Testis (tissue), 3 donors: ENCODE measurements around the gene USF2. TPM values are rescaled to one million over a fixed set of nuclear protein-coding genes. Genes with fewer than 3 reads are reported as not detected.

Source experiments
- DNase-seq: peaks from one replicate; pipeline ENCODE4 v3.0.0-alpha.2; 2019
- H3K27ac ChIP-seq, 2 donors: fragments of 200-600 bp; sonication (generic); one replicate each; pipeline ENCODE4 v1.5.1; 2019
- H3K27me3 ChIP-seq: fragments of 200-600 bp; sonication (generic); one replicate; pipeline ENCODE4 v1.5.1; 2019
- H3K36me3 ChIP-seq: fragments of 200-600 bp; sonication (generic); one replicate; pipeline ENCODE4 v1.5.1; 2017; ENCODE audit warnings: low read depth; ENCODE audit errors: missing control alignments
- H3K4me1 ChIP-seq: fragments of 200-600 bp; sonication (generic); one replicate; pipeline ENCODE4 v1.5.1; 2019
- H3K4me3 ChIP-seq, 2 donors: fragments of 200-600 bp; sonication (generic); one replicate each; pipeline ENCODE4 v1.5.1; 2017 to 2019
- H3K9me3 ChIP-seq: fragments of 200-600 bp; sonication (generic); one replicate; pipeline ENCODE4 v1.5.1; 2017
- POLR2A ChIP-seq: fragments of 450-650 bp; IDR thresholded peaks from one replicate; pipeline ENCODE4 v1.6.1; 2017; ENCODE audit warnings: antibody characterized with exemption, mild to moderate bottlenecking, moderate library complexity
- WGBS, 2 donors: methylation state at CpG; one replicate each; pipeline ENCODE4 v1.1.5; 2018; 5-methylcytosine and 5-hydroxymethylcytosine counted together
- intact Hi-C: fragments of 100-400 bp; cut with DNase I; formaldehyde crosslinking; loops from one replicate; pipeline ENCODE4 v1.15.1; 2023; ENCODE audit warnings: low total_unique reads
- polyA plus RNA-seq: library from polyadenylated mRNA; stranded (reverse); fragments of 350-450 nt; fragmentation: Illumina TruSeq; extraction: RNeasy Lipid Tissue Mini Kit (QIAGEN cat#74804); gene quantifications from one replicate; pipeline ENCODE4 v1.2.3, GENCODE V29; 2014; ENCODE audit warnings: low read depth, low replicate concordance; ENCODE audit not compliant: insufficient read depth
- total RNA-seq, 2 donors: library from RNA; depleted of rRNA; stranded (reverse); fragments of >200 nt; gene quantifications; one replicate each; pipeline ENCODE4 v1.2.3, GENCODE V29; 2016
- TF ChIP-seq, protein P1 (sequence below), 3 experiments: fragments of 450-650 bp in 2 of 3; fragments of 200-600 bp in 1 of 3; sonication (generic) in 1 of 3; IDR thresholded peaks; one replicate each; pipeline ENCODE4 v1.5.1; 2016 to 2019; ENCODE audit warnings: antibody characterized with exemption in 3 of 3, mild to moderate bottlenecking in 2 of 3, moderate library complexity in 1 of 3

The USF2 gene
- total and polyA plus RNA-seq, 3 donors from 2014 or later = 83.1 to 123 (median 105) TPM

DNA sequence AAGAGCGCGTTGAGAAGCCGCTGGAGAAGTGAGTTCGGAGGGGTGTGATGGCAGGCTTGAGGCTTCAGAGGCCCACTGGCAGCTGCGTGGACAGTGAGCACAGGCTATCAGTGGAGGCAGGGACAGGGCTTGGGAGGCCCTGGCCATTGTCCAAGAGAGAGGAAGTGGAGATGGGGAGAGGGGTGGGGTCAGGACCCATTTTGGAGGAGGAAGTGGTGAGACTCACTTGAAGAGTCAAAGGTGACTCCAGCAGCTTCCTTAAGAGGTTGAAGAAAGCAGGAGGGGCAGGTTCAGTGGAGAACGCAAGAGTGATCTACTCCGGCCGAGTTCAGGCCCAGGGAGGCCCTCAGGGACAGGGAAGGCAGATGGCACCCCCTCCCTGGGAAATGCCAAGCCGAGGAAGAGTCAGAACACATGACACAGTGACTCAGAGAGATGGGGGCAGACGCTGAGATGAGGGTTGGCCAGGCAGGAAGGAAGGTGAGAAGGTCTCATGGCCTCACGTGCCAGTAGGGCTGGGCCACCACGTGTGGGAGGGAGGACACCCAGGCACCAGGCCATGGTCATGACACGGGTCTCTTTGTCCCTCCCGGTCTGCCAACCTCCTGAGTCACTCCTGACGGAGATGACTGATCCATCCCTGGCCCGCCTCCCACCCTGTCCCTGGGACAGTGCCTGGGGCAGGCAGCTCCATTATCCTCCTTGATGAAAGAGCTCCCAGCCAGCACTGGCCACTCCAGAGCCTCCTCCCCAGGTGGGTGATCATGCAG, 50.1 kb downstream of the USF2 start:
- Histone ChIP-seq H3K9me3 (no peaks in the 10 kb centered on the region), H3K4me3 (no peak overlapping the region), H3K36me3 (no peaks in the 10 kb centered on the region), H3K27ac (no peak overlapping the region), H3K27me3 (no peaks in the 10 kb centered on the region), H3K4me1 (peaks cover 4% of the 10 kb centered on the region)
- no peak for TF ChIP-seq POLR2A
- TF ChIP-seq, protein P1, sequence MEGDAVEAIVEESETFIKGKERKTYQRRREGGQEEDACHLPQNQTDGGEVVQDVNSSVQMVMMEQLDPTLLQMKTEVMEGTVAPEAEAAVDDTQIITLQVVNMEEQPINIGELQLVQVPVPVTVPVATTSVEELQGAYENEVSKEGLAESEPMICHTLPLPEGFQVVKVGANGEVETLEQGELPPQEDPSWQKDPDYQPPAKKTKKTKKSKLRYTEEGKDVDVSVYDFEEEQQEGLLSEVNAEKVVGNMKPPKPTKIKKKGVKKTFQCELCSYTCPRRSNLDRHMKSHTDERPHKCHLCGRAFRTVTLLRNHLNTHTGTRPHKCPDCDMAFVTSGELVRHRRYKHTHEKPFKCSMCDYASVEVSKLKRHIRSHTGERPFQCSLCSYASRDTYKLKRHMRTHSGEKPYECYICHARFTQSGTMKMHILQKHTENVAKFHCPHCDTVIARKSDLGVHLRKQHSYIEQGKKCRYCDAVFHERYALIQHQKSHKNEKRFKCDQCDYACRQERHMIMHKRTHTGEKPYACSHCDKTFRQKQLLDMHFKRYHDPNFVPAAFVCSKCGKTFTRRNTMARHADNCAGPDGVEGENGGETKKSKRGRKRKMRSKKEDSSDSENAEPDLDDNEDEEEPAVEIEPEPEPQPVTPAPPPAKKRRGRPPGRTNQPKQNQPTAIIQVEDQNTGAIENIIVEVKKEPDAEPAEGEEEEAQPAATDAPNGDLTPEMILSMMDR (IDR thresholded peaks at IDR 0.05) = no peak
- 50 to 58% methylated on average over 13 to 16 of the region's 16 CpGs for WGBS, 2 donors
- peak; percentile 83 for DNase-seq
- intact Hi-C loops = no loop called here

DNA sequence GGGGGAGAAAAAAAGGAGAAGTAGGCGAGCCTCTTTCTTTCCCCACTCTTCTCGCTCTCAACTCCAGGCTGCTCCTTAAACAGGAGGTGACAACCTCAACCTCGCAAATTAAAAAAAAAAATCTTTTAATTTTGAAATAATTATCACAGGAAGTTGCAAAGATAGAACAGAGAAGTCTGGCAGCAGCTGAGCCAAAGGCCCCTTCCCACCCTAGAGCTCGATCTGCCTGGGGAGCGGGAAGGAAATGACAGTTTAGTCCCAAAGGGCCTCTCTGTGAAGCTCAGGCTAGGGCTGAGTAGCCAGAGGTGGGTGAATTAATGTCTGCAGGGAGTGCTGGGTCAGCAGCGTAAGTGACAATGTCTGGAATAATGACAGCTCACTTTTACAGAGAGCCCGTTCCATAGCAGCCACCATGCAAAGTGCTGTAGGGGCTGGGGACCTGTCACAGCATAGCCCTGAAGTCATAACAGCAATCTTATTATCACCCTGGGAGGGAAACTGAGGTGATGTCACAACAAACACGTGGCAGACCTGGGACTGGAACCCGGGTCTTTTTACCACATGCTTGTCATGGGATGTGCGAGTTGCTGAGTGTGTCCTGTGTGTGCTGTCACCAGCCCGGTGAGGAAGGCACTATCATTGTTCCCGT, 51.4 kb downstream of the USF2 start:
- no peak for DNase-seq
- Histone ChIP-seq H3K36me3 (no peaks in the 10 kb centered on the region), H3K27ac (no peak overlapping the region), H3K4me1 (peaks cover 4% of the 10 kb centered on the region), H3K4me3 (no peak overlapping the region), H3K27me3 (no peaks in the 10 kb centered on the region), H3K9me3 (no peaks in the 10 kb centered on the region)
- WGBS, 2 donors = 83 to 86% methylated on average over 12 of the region's 12 CpGs
- intact Hi-C loops = no loop called here
- TF ChIP-seq POLR2A = no peak
- TF ChIP-seq, protein P1 (IDR thresholded peaks at IDR 0.05) = no peak

DNA sequence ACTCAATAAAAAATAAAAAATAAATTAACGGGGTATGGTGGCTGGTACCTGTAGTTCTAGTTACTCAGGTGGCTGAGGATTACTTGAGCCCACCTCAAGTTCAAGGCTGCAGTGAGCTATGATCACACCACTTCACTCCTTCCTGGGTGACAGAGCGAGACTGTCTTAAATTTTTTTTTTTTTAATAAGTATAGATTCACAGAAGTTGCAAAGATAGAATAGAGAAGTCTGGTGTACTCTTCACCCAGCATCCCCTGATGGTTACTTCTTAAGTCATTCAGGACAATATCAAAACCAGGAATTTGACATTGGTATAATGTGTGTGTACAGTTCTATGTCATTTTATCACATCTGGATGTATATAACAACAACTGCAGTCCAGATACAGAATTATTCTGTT, 52.5 kb downstream of the USF2 start:
- WGBS, 2 donors = 89 to 93% methylated on average over 2 of the region's 2 CpGs

DNA sequence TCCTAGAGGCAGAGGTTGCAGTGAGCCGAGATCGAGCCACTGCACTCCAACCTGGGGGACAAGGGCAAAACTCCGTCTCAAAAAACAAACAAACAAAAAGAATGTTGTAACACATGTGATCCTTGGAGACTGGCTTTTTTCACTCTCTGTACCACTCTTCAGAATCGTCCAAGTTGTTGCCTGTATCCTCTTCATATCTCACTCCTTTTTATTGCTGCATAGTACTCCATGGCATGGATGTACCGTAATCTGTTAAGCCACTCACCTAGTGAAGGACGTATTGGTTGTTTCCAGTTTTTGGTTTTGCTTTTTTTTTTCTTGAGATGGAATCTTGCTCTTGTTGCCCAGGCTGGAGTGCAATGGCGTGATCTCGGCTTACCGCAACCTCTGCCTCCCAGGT, 53.3 kb downstream of the USF2 start:
- TF ChIP-seq, protein P1 (IDR thresholded peaks at IDR 0.05) = no peak
- TF ChIP-seq POLR2A = no peak
- Histone ChIP-seq H3K27me3 (no peaks in the 10 kb centered on the region), H3K27ac (no peak overlapping the region), H3K4me3 (no peak overlapping the region), H3K36me3 (no peaks in the 10 kb centered on the region), H3K9me3 (no peaks in the 10 kb centered on the region), H3K4me1 (peaks cover 4% of the 10 kb centered on the region)
- no peak for DNase-seq
- WGBS, 2 donors = 94 to 95% methylated on average over 9 of the region's 9 CpGs
- intact Hi-C loops = no loop called here

More for the DNA sequence above, 52.5 kb downstream of the USF2 start:
- TF ChIP-seq POLR2A = no peak
- TF ChIP-seq, protein P1 (IDR thresholded peaks at IDR 0.05) = no peak
- H3K4me3 ChIP-seq = no peak overlapping the region
- intact Hi-C loops = no loop called here
- no peak overlapping the region for H3K27ac ChIP-seq
- H3K36me3 ChIP-seq = no peaks in the 10 kb centered on the region
- no peak for DNase-seq
- no peaks in the 10 kb centered on the region for H3K27me3 ChIP-seq
- H3K4me1 ChIP-seq = peaks cover 4% of the 10 kb centered on the region
- H3K9me3 ChIP-seq = no peaks in the 10 kb centered on the region
